ENCODE results near the gene TERT. TPM values are rescaled to one million over a fixed set of nuclear protein-coding genes. Genes with fewer than 3 reads are reported as not detected.

TERT gene
- total and polyA plus RNA-seq, 8 donors: 0.19 to 4.0 (median 0.38) TPM; not detected in 4

GRCh38 chr5:1257363-1257762 lies 37.5 kb downstream of the TERT start:
- Histone ChIP-seq H3K27ac (no peak overlapping the region), H3K27me3 (peaks cover 0 to 4% (median 0%) of the 10 kb centered on the region in 3 donors), H3K4me3 (no peak overlapping the region), H3K36me3 (no peaks in the 10 kb centered on the region), H3K9me3 (peaks cover 0 to 15% (median 5%) of the 10 kb centered on the region in 4 donors), H3K4me1 (no peaks in the 10 kb centered on the region)
- intact Hi-C loops (cut with DNase I; ENCODE audit: low total_unique reads): no loop called here
- 83 to 89% (median 84%) methylated on average over 17 of the region's 17 CpGs for WGBS, 5 donors
- DNase-seq: no peak
- no peak for TF ChIP-seq POLR2A (IDR thresholded peaks at IDR 0.05)
- TF ChIP-seq POLR2AphosphoS5 (IDR thresholded peaks at IDR 0.05): no peak
- TF ChIP-seq EP300 (IDR thresholded peaks at IDR 0.05): no peak
- no peak for TF ChIP-seq CTCF (IDR thresholded peaks at IDR 0.05)

GRCh38 chr5:1256776-1257175 lies 38.1 kb downstream of the TERT start:
- intact Hi-C loops (cut with DNase I; ENCODE audit: low total_unique reads): no loop called here
- Histone ChIP-seq H3K27ac (no peak overlapping the region), H3K27me3 (peaks cover 0 to 10% (median 0%) of the 10 kb centered on the region in 3 donors), H3K4me1 (no peaks in the 10 kb centered on the region), H3K9me3 (peaks cover 0 to 9% (median 2%) of the 10 kb centered on the region in 4 donors), H3K4me3 (no peak overlapping the region), H3K36me3 (no peaks in the 10 kb centered on the region)
- WGBS, 5 donors: 73 to 90% (median 86%) methylated on average over 17 to 23 of the region's 23 CpGs
- no peak for DNase-seq
- TF ChIP-seq POLR2AphosphoS5 (IDR thresholded peaks at IDR 0.05): no peak
- TF ChIP-seq EP300 (IDR thresholded peaks at IDR 0.05): no peak
- no peak for TF ChIP-seq POLR2A (IDR thresholded peaks at IDR 0.05)
- no peak for TF ChIP-seq CTCF (IDR thresholded peaks at IDR 0.05)

- intact Hi-C loops (cut with DNase I; ENCODE audit: low total_unique reads): no loop called here
- Histone ChIP-seq H3K4me3 (no peak overlapping the region), H3K9me3 (no peaks in the 10 kb centered on the region), H3K27ac (no peak overlapping the region), H3K4me1 (no peaks in the 10 kb centered on the region), H3K36me3 (no peaks in the 10 kb centered on the region), H3K27me3 (peaks cover 0 to 12% (median 0%) of the 10 kb centered on the region in 3 donors)
- DNase-seq: no peak
- 73 to 83% (median 77%) methylated on average over 16 of the region's 16 CpGs for WGBS, 5 donors
- TF ChIP-seq EP300 (IDR thresholded peaks at IDR 0.05) (no peak), CTCF (IDR thresholded peaks at IDR 0.05) (no peak), POLR2AphosphoS5 (IDR thresholded peaks at IDR 0.05) (no peak), POLR2A (IDR thresholded peaks at IDR 0.05) (no peak)
Measured at GRCh38 chr5:1255081-1255561, 39.7 kb downstream of the TERT start.

GRCh38 chr5:1254196-1254595 lies 40.7 kb downstream of the TERT start:
- TF ChIP-seq POLR2A (IDR thresholded peaks at IDR 0.05) (no peak), CTCF (IDR thresholded peaks at IDR 0.05) (no peak), POLR2AphosphoS5 (IDR thresholded peaks at IDR 0.05) (no peak), EP300 (IDR thresholded peaks at IDR 0.05) (no peak)
- H3K27ac ChIP-seq: no peak overlapping the region
- DNase-seq: no peak

More at GRCh38 chr5:1254196-1254595, 40.7 kb downstream of the TERT start:
- H3K27me3 ChIP-seq: peaks cover 0 to 20% (median 0%) of the 10 kb centered on the region in 3 donors
- no peaks in the 10 kb centered on the region for H3K9me3 ChIP-seq
- no peaks in the 10 kb centered on the region for H3K4me1 ChIP-seq
- H3K36me3 ChIP-seq: no peaks in the 10 kb centered on the region
- WGBS, 5 donors: 87 to 95% (median 90%) methylated on average over 4 to 19 of the region's 19 CpGs
- H3K4me3 ChIP-seq: no peak overlapping the region
- intact Hi-C loops (cut with DNase I; ENCODE audit: low total_unique reads): no loop called here

Measured in stomach (tissue), 9 donors.